ENCODE data around the gene S100P.
"Not testable (repeated sequence)": the region's sequence is repeated elsewhere in the genome, so short reads cannot be mapped to it uniquely, and the experiment has no call there.

Gene S100P

GRCh38 chr4:6673191-6673659 lies 20.5 kb upstream of the S100P start:
- not testable (repeated sequence) for DNase-seq (ENCODE audit: low read depth in 2 of 2)

GRCh38 chr4:6673660-6674499 lies 19.8 kb upstream of the S100P start:
- peak; percentile 81 to 87 for DNase-seq (ENCODE audit: low read depth in 2 of 2)

- DNase-seq (ENCODE audit: low read depth in 2 of 2): peak in 1 of 2 donors; percentile 31
Measured at GRCh38 chr4:6674500-6675149, 19.1 kb upstream of the S100P start.

GRCh38 chr4:6676722-6677558 lies 16.7 kb upstream of the S100P start:
- DNase-seq (ENCODE audit: low read depth in 2 of 2): no peak

GRCh38 chr4:6680372-6681034 lies 13.2 kb upstream of the S100P start:
- no peak for DNase-seq (ENCODE audit: low read depth in 2 of 2)

- DNase-seq (ENCODE audit: low read depth in 2 of 2): no peak
Measured at GRCh38 chr4:6681191-6681590, 12.5 kb upstream of the S100P start.

- no peak for DNase-seq (ENCODE audit: low read depth in 2 of 2)
Measured at GRCh38 chr4:6682862-6683590, 10.7 kb upstream of the S100P start.

GRCh38 chr4:6684656-6685055 lies 9.0 kb upstream of the S100P start:
- no peak for DNase-seq (ENCODE audit: low read depth in 2 of 2)

- DNase-seq (ENCODE audit: low read depth in 2 of 2): no peak
Measured at GRCh38 chr4:6686104-6686787, 7.4 kb upstream of the S100P start.

GRCh38 chr4:6687947-6688878 lies 5.5 kb upstream of the S100P start:
- no peak for DNase-seq (ENCODE audit: low read depth in 2 of 2)

- peak; percentile 48 to 58 for DNase-seq (ENCODE audit: low read depth in 2 of 2)
Measured at GRCh38 chr4:6688879-6689505, 4.7 kb upstream of the S100P start.

- DNase-seq (ENCODE audit: low read depth in 2 of 2): no peak
Measured at GRCh38 chr4:6689506-6689960, 4.1 kb upstream of the S100P start.

GRCh38 chr4:6692379-6692778 lies 1.3 kb upstream of the S100P start:
- no peak for DNase-seq (ENCODE audit: low read depth in 2 of 2)

GRCh38 chr4:6692806-6693205 lies 872 bp upstream of the S100P start:
- DNase-seq (ENCODE audit: low read depth in 2 of 2): no peak

GRCh38 chr4:6694177-6694901 lies 661 bp downstream of the S100P start:
- no peak for DNase-seq (ENCODE audit: low read depth in 2 of 2)

GRCh38 chr4:6695660-6696610 lies 2.3 kb downstream of the S100P start:
- no peak for DNase-seq (ENCODE audit: low read depth in 2 of 2)

- no peak for DNase-seq (ENCODE audit: low read depth in 2 of 2)
Measured at GRCh38 chr4:6696611-6697010, 2.9 kb downstream of the S100P start.

All from activated CD4-positive, alpha-beta T cell treated with anti-CD3 and anti-CD28 coated beads for 24 hours (primary cell).